Astrocyte (in vitro differentiated cells and primary cell): Measurements from ENCODE around the gene SMIM5. TPM values are rescaled to one million over a fixed set of nuclear protein-coding genes. Genes with fewer than 3 reads are reported as not detected.

Experiments
- DNase-seq: peaks from one replicate; pipeline ENCODE4 v3.0.0-alpha.2; 2010; ENCODE audit warnings: low read depth
- FAIRE-seq: peaks from 2 replicates; lab custom pipeline; 2011; peaks lifted over from hg19 to GRCh38; lab: Jason Lieb, UNC
- H2AFZ ChIP-seq: 2 replicates; pipeline ENCODE4 v1.6.0; 2012; ENCODE audit warnings: low read depth, low read length, inconsistent platforms
- H3K27ac ChIP-seq: 2 replicates; pipeline ENCODE4 v1.5.1; 2011; ENCODE audit warnings: low read depth, low read length, inconsistent platforms
- H3K27me3 ChIP-seq: 2 replicates; pipeline ENCODE4 v1.6.0; 2011; ENCODE audit warnings: low read length, inconsistent platforms; ENCODE audit not compliant: insufficient read depth
- H3K36me3 ChIP-seq: 2 replicates; pipeline ENCODE4 v1.5.1; 2011; ENCODE audit warnings: low read length, inconsistent platforms; ENCODE audit not compliant: insufficient read depth
- H3K4me1 ChIP-seq: 2 replicates; pipeline ENCODE4 v1.5.1; 2011; ENCODE audit warnings: low read length, inconsistent platforms; ENCODE audit not compliant: insufficient read depth
- H3K4me2 ChIP-seq: 2 replicates; pipeline ENCODE4 v1.6.0; 2012; ENCODE audit warnings: low read length, inconsistent platforms
- H3K4me3 ChIP-seq: 2 replicates; pipeline ENCODE4 v1.5.1; 2011; ENCODE audit warnings: low read depth, mild to moderate bottlenecking, low read length, inconsistent platforms; ENCODE audit not compliant: insufficient read depth
- H3K79me2 ChIP-seq: 2 replicates; pipeline ENCODE4 v1.6.0; 2012; ENCODE audit warnings: mild to moderate bottlenecking, low read length, inconsistent platforms; ENCODE audit not compliant: insufficient read depth
- H3K9ac ChIP-seq: 2 replicates; pipeline ENCODE4 v1.6.0; 2012; ENCODE audit warnings: mild to moderate bottlenecking, low read length, inconsistent platforms
- H3K9me3 ChIP-seq: 2 replicates; pipeline ENCODE4 v1.5.1; 2012; ENCODE audit warnings: low read depth, mild to moderate bottlenecking, low read length, inconsistent platforms; ENCODE audit not compliant: insufficient read depth
- H4K20me1 ChIP-seq: 2 replicates; pipeline ENCODE4 v1.6.0; 2012; ENCODE audit warnings: low read length, inconsistent platforms; ENCODE audit not compliant: insufficient read depth
- H3K27ac Mint-ChIP-seq: one replicate; pipeline ENCODE4 v1.8.0; 2021; ENCODE audit warnings: mild to moderate bottlenecking, mixed read lengths; ENCODE audit not compliant: unreplicated experiment
- H3K27me3 Mint-ChIP-seq: one replicate; pipeline ENCODE4 v1.8.0; 2021; ENCODE audit warnings: low read depth, mixed read lengths; ENCODE audit not compliant: unreplicated experiment
- H3K36me3 Mint-ChIP-seq: one replicate; pipeline ENCODE4 v1.8.0; 2021; ENCODE audit warnings: low read depth, mixed read lengths; ENCODE audit not compliant: unreplicated experiment
- H3K4me1 Mint-ChIP-seq: one replicate; pipeline ENCODE4 v1.8.0; 2021; ENCODE audit warnings: low read depth, mixed read lengths; ENCODE audit not compliant: unreplicated experiment
- H3K4me3 Mint-ChIP-seq: one replicate; pipeline ENCODE4 v1.8.0; 2021; ENCODE audit warnings: mild to moderate bottlenecking, moderate library complexity, mixed read lengths; ENCODE audit not compliant: unreplicated experiment
- H3K9me3 Mint-ChIP-seq: one replicate; pipeline ENCODE4 v1.8.0; 2021; ENCODE audit warnings: mild to moderate bottlenecking, mixed read lengths; ENCODE audit not compliant: unreplicated experiment
- EZH2 ChIP-seq: IDR thresholded peaks from 2 replicates; pipeline ENCODE4 v1.6.1; 2012; ENCODE audit warnings: mild to moderate bottlenecking, low read length, inconsistent platforms; ENCODE audit not compliant: insufficient read depth
- total RNA-seq: library from RNA; stranded (reverse); gene quantifications from 2 replicates; pipeline ENCODE4 v1.2.1, GENCODE V29; 2021
- TF ChIP-seq, protein P1 (sequence below): IDR thresholded peaks from 2 replicates; pipeline ENCODE4 v1.5.1; 2011; ENCODE audit warnings: low read depth, mild to moderate bottlenecking, inconsistent platforms, low read length, moderate library complexity; ENCODE audit not compliant: insufficient read depth

The SMIM5 gene
- total RNA-seq, 1 donor from 2014 or later: 0.07 TPM

DNA sequence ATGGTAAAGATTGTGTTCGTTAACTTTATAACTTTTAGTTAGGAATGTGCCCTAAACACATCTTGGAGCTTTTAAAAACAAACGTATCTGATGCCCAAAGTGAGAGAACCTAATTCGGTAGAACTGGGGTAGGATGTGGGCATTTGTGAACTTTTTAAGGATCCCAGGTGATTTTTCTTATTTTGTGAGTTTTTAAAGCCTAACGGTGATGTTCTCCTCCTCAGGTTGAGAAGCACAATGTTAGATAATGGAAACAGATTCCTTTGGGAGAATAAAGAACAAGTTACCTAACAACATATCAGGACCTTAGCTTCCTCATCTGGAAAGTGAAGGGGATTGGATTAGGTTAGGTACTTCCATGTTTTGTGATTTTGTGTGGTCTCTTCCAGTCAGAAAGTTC, 34.6 kb downstream of the SMIM5 start:
- peaks cover 16% of the 10 kb centered on the region for H3K4me1 ChIP-seq
- H3K4me1 Mint-ChIP-seq: peaks cover 23% of the 10 kb centered on the region
- peak overlapping the region; percentile 84 for H2AFZ ChIP-seq
- no peak for DNase-seq
- no peak overlapping the region for H3K4me3 Mint-ChIP-seq
- H3K36me3 Mint-ChIP-seq: peaks cover 9% of the 10 kb centered on the region
- peak overlapping the region; percentile 96 for H3K4me3 ChIP-seq
- no peak overlapping the region for H3K27ac Mint-ChIP-seq
- no peaks in the 10 kb centered on the region for H3K27me3 Mint-ChIP-seq
- H3K4me2 ChIP-seq: peak overlapping the region; percentile 94
- no peaks in the 10 kb centered on the region for H3K9me3 Mint-ChIP-seq
- H4K20me1 ChIP-seq: peaks cover 21% of the 10 kb centered on the region
- TF ChIP-seq EZH2: no peak
- TF ChIP-seq, protein P1, sequence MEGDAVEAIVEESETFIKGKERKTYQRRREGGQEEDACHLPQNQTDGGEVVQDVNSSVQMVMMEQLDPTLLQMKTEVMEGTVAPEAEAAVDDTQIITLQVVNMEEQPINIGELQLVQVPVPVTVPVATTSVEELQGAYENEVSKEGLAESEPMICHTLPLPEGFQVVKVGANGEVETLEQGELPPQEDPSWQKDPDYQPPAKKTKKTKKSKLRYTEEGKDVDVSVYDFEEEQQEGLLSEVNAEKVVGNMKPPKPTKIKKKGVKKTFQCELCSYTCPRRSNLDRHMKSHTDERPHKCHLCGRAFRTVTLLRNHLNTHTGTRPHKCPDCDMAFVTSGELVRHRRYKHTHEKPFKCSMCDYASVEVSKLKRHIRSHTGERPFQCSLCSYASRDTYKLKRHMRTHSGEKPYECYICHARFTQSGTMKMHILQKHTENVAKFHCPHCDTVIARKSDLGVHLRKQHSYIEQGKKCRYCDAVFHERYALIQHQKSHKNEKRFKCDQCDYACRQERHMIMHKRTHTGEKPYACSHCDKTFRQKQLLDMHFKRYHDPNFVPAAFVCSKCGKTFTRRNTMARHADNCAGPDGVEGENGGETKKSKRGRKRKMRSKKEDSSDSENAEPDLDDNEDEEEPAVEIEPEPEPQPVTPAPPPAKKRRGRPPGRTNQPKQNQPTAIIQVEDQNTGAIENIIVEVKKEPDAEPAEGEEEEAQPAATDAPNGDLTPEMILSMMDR: no peak
- no peaks in the 10 kb centered on the region for H3K9me3 ChIP-seq
- H3K36me3 ChIP-seq: peaks cover 36% of the 10 kb centered on the region
- peaks cover 69% of the 10 kb centered on the region for H3K79me2 ChIP-seq
- peak overlapping the region; percentile 96 for H3K27ac ChIP-seq
- FAIRE-seq: no peak
- H3K9ac ChIP-seq: peak overlapping the region; percentile 98
- no peaks in the 10 kb centered on the region for H3K27me3 ChIP-seq

DNA sequence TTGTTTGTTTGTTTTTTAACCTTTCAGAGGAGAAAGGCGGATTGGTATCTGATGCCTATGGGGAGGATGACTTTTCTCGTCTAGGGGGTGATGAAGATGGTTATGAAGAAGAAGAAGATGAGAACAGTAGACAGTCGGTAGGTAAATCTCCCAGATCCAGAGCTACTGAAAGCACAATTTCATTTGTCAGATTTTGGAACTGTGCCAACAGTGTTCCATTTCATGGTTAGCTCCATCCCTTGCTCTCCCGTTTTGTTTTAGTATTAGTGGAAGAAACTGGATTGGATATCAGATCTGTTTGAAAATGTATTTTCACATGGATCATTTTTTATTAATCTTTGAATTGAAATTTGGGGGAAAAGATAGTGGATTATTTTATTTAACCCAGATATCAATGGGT, 35.3 kb downstream of the SMIM5 start:
- Mint-ChIP-seq H3K9me3 (no peaks in the 10 kb centered on the region), H3K4me3 (no peak overlapping the region), H3K27ac (no peak overlapping the region), H3K4me1 (peaks cover 23% of the 10 kb centered on the region), H3K36me3 (peaks cover 9% of the 10 kb centered on the region), H3K27me3 (no peaks in the 10 kb centered on the region)
- H3K79me2 ChIP-seq: peaks cover 73% of the 10 kb centered on the region
- peak overlapping the region; percentile 94 for H3K4me2 ChIP-seq
- no peaks in the 10 kb centered on the region for H3K27me3 ChIP-seq
- peak overlapping the region; percentile 96 for H3K27ac ChIP-seq
- no peak overlapping the region for H2AFZ ChIP-seq
- H4K20me1 ChIP-seq: peaks cover 21% of the 10 kb centered on the region
- H3K4me1 ChIP-seq: peaks cover 19% of the 10 kb centered on the region
- peaks cover 37% of the 10 kb centered on the region for H3K36me3 ChIP-seq
- FAIRE-seq (no peak), DNase-seq (no peak)
- peak overlapping the region; percentile 98 for H3K9ac ChIP-seq
- no peak for TF ChIP-seq EZH2
- TF ChIP-seq, protein P1: no peak
- H3K4me3 ChIP-seq: peak overlapping the region; percentile 96
- H3K9me3 ChIP-seq: no peaks in the 10 kb centered on the region

DNA sequence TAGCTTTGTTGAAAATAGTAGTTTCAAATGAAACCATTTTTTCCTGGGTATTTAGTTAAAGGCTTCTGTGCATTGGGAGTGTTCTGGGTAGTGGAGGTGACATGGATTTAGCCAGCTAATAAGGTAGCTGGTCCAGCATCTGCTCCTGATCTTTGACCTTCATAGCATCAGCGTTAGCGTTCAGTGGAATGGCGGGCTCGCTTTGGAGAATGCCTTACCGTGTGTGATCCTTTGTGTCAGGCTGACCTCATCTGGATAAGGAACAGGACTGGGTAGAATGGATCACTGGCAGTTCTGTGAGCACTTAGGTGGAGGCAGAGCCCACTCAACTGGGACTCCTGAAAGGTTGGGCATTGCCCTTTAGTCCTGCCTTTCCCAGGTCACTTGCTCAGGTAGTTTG, 37.6 kb downstream of the SMIM5 start:
- Histone ChIP-seq H3K4me3 (no peak overlapping the region), H3K79me2 (peaks cover 85% of the 10 kb centered on the region), H3K27ac (no peak overlapping the region), H3K27me3 (no peaks in the 10 kb centered on the region), H3K4me1 (peaks cover 16% of the 10 kb centered on the region), H3K4me2 (no peak overlapping the region), H2AFZ (no peak overlapping the region), H4K20me1 (peaks cover 24% of the 10 kb centered on the region), H3K9me3 (no peaks in the 10 kb centered on the region), H3K9ac (no peak overlapping the region), H3K36me3 (peaks cover 37% of the 10 kb centered on the region)
- no peaks in the 10 kb centered on the region for H3K9me3 Mint-ChIP-seq
- H3K27ac Mint-ChIP-seq: no peak overlapping the region
- peaks cover 20% of the 10 kb centered on the region for H3K4me1 Mint-ChIP-seq
- H3K36me3 Mint-ChIP-seq: peaks cover 10% of the 10 kb centered on the region
- H3K27me3 Mint-ChIP-seq: no peaks in the 10 kb centered on the region
- no peak for DNase-seq
- no peak for FAIRE-seq
- H3K4me3 Mint-ChIP-seq: no peak overlapping the region
- TF ChIP-seq EZH2: no peak
